ENCODE results near the gene NEUROD2. TPM values are rescaled to one million over a fixed set of nuclear protein-coding genes. Genes with fewer than 3 reads are reported as not detected.
A peak's percentile ranks its signal among the peaks of the same experiment; 100 is the strongest.

The NEUROD2 gene
- polyA plus RNA-seq (2014; cell fraction: cytosol; rRNA removed): not detected in 2 replicates
- polyA plus RNA-seq (2014; cell fraction: nucleus; rRNA removed): not detected in 2 replicates

GRCh38 chr17:39607851-39608130 is at the start of gene NEUROD2:
Gene NEUROD2, minus strand, starts transcription at chr17:39607920. Its CDS starts 1,321 bp downstream, at chr17:39606599.
- DNase-seq (ENCODE audit: low spot score): no peak

DNA sequence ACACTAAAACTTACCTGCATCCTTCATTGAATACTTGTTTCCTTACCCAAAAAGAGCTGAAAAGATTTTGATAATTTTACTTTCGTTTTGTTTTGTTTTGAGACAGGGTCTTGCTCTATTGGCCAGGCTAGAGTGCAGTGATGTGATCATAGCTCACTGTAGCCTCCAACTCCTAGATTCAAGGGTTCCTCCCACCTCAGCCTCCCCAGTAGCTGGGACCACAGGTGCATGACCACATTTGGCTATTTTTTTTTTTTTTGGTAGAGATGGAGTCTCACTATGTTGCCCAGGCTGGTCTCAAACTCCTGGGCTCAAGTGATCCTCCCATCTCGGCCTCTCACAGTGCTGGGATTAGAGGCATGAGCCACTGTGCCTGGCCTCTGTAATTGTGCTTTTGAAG is 47.4 kb upstream of the NEUROD2 start:
- no peak for DNase-seq (ENCODE audit: low spot score)

DNA sequence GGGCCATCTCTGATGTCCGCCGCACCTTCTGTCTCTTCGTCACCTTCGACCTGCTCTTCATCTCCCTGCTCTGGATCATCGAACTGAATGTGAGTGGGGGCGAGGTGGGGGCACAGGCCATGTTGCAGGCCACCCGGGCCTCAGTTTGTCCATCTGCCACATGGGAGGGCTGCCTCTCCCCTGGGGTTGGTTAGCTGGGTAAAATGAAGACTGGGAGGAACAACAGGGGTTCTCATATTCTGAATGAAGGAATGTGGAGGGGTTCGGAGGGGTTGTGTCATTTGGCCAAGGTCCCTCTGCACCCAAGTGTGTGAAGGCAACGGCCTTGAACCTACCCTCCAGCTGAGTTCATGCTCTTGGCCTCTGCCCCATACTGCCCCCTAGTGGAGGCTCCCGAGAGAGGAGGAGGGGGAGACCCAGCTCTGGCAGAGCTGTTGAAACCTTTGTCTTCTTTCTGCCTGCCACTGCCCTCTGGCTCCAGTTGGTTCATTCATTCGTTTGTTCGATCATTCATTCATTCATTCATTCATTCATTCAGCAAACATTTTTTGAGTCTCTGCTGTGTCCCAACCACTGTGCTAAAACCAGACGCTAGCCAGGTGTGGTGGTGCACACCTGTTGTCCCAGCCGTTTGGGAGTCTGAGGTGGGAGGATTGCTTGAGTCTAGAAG is 46.1 kb upstream of the NEUROD2 start:
- DNase-seq (ENCODE audit: low spot score): no peak

DNA sequence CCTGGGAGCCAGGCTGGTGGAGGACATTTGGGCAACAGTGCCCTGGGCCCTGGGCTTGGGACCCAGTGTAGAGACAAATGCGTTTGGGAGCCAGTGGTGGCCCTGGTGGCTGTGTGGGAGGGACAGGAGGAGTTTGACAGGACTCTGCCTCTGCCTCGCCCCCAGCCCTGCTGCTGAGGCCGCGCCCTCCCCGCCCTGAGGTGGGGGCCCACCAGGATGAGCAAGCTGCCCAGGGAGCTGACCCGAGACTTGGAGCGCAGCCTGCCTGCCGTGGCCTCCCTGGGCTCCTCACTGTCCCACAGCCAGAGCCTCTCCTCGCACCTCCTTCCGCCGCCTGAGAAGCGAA is 45.6 kb upstream of the NEUROD2 start:
- DNase-seq (ENCODE audit: low spot score): no peak

GRCh38 chr17:39652587-39653315 is 45.0 kb upstream of the NEUROD2 start:
- DNase-seq (ENCODE audit: low spot score): no peak

GRCh38 chr17:39651923-39652586 is 44.3 kb upstream of the NEUROD2 start:
- DNase-seq (ENCODE audit: low spot score): no peak

DNA sequence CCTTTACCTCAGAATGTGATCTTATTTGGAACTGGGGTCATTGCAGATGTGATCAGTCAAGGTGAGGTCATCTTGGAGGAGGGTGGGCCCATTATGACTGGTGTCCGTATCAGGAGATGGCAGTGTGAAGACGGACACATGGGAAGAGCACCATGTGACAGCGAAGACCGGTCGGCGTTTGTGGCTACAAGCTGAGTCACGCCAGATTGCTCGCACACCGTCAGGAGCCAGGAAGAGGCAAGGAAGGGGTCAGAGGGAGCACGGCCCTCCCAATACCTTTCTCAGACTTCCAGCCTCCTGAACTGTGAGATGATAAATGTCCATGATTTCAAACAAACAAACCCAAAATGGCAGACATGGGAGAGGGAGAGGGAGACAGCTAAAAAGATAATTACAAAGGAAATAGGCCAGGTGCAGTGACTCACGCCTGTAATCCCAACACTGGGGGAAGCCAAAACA is 42.4 kb upstream of the NEUROD2 start:
- DNase-seq (ENCODE audit: low spot score): no peak

DNA sequence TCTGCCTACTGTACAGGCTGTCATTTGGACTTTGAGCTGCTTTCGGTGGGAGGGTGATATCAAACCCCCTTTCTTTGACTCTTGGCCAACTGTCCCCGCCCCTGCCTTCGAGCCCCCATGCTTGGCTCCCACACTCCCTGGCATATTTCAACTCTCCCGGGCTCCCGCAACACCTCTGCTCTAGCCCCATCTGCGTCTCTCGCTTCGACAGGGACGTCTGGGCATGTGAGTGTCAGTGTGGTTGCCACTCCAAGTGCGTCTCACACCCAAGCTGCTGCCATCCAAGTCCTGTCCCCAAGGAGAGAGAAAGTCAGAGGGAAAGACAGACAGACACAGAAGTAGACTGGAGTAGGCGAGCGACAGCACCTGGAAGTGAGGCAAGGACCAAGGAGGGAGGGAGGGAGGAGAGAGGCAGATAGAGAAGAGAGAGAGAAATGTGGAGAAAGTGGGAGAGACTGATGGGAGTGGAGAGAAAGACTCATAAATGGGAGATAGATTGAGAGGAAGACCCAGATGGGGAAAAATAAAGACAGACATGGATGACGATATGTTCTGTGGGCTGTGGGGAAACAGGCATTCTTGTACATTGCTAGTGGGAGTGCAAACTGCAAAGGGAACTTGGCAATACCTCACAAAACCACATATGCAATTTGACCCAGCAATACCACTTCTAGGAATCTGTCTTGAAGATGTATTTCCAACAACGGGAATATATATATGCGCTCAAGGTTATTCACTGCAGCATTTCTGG is 41.1 kb upstream of the NEUROD2 start:
- no peak for DNase-seq (ENCODE audit: low spot score)

- no peak for DNase-seq (ENCODE audit: low spot score)
Observed at GRCh38 chr17:39647256-39647655, 39.5 kb upstream of the NEUROD2 start.

DNA sequence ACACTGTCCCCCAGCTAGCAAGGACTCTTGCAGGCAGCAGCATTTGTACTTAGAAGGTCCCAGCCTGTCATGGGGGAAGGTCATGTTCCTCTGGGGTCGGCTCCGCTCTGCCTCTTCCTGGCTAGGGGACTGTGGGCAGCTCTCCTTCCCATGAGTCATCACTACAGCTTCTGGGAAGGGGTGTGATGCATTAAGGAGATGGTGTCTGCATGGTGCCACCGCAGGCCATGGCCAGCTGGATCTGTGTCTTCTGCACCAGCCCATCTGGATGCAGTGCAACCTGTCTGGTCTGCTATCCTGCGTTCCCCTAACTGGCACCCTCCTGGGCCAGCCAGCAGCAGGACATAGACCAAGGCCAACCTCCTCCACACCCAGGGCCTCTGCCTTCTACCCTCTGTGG is 35.6 kb upstream of the NEUROD2 start:
- DNase-seq (ENCODE audit: low spot score): no peak

- DNase-seq (ENCODE audit: low spot score): no peak
Observed at GRCh38 chr17:39642291-39643074, 34.8 kb upstream of the NEUROD2 start.

- DNase-seq (ENCODE audit: low spot score): no peak
Observed at GRCh38 chr17:39641883-39642282, 34.2 kb upstream of the NEUROD2 start.

DNA sequence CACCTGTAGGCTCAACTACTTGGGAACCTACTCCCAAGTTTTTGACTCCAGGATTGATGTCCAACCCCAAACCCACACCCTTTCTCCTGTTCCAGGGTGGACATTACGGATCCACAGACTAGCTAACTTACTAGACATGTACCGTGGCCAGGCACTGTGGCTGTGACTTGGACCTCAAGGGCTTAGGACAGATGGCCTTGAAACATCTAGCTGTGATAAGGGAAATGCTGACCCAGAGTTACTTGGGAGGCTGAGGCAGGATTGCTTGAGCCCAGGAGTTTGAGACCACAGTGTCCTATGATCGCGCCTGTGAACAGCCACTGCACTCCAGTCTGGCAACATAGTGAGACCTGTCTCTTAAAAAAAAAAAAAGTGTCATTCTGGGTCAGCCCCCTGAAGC is 33.4 kb upstream of the NEUROD2 start:
- DNase-seq (ENCODE audit: low spot score): no peak

DNA sequence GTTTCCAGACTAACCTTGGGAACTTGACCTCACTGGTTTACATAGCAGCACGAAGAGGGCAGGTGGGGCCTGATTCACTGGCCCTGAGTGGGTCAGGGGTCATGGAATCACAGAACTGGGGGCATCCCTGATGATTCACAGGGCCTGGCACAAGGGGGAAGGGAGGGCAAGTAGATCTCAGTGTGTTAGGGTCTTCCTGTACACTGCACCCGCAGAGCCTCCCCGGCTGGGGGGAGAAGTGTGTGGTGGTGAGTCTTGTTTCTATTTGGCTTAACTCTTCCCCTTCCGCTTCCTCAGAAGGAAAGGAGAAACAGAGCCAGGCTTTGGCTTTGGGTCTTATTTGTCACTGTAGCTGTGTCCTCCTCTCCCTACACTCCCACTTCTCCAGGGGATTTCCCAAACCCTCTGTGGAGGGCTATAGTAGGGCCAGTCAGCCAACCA is 32.9 kb upstream of the NEUROD2 start:
- no peak for DNase-seq (ENCODE audit: low spot score)

GRCh38 chr17:39639566-39640458 is 32.1 kb upstream of the NEUROD2 start:
- DNase-seq (ENCODE audit: low spot score): no peak

DNA sequence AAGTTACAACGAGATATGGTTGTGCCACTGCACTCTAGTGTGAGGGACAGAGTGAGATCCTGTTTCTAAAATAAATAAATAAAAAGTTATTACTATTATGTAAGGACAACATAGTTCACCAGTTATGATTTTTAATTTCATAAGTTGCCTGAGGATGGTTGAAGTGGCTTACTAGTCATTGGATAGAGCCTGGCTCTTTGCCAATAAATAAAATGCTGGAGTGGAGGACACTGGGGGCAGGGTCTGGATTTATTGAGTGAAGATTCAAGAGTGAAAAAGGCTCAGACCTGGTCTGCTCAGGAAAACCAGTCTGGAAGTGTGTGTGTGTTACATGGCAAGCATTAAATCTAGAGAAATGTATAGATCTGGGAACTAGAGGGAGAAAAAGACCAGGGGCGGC is 31.3 kb upstream of the NEUROD2 start:
- no peak for DNase-seq (ENCODE audit: low spot score)

DNA sequence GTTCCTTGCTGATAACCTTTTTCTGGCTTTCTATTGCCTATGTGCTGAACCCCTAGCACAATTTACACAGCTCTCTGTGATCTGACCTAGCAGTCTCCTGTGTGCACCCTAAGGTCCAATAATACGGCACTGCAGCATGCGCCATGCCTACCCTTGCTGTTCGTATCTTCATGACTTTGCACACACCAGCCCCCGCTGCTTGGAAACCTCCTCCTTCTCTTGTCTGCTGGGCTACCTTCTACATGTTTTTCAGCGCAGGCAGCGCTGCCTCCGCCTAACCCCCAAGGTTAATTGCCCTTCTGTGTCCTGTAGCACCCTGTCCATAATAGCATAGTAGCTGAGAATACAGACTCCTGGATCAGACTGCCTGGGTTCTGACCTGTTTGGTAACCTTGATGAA is 30.6 kb upstream of the NEUROD2 start:
- DNase-seq (ENCODE audit: low spot score): no peak

DNA sequence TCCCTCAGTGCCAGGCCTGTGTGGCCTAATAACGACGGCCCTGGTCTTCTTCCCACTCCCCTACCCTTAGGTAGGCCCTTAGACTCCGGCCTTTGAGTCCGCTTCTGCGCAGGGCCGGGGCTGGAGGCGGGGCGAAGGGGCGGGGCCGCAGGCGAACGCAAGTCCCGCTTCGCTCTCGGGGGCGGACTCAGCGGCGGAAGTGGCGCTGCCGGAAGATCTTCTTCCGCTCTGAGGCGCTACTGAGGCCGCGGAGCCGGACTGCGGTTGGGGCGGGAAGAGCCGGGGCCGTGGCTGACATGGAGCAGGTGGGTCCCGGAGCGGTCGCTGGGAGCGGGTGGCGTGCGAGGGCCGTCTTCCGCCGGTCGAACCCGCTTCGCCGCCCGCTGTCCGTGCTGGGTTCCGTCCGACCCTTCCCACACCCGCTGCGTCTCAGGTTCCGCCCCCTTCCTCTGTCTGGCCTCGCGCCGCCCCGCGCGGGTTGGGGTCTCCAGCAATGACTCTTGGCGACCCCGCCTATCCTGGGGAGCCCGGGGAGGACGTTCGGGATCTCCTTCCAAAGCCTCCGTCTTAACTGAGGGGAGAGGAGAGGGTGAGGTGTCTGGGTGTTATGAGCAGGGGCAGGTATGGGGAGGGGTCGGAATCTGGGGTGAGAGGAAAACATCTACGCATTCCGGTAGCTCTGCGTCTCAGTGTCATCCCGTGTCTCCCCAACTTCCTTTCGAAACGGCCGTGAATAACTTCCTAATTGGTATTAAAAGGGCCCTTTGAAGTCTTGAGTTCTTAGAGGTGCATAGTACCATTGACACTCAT is 29.4 kb upstream of the NEUROD2 start, which contains the start of gene STARD3:
Gene STARD3 (plus strand): TSS at position 218 of the 810 bp plus-strand sequence. CDS start 16,388 bp downstream, outside the sequence.
- DNase-seq (ENCODE audit: low spot score): peak; percentile 86

GRCh38 chr17:39636587-39636926 is 28.8 kb upstream of the NEUROD2 start:
- no peak for DNase-seq (ENCODE audit: low spot score)

Measured in SK-N-DZ (cell line).